Large intestine (tissue), 3 donors: ENCODE results near the gene WDR43. TPM values are rescaled to one million over a fixed set of nuclear protein-coding genes. Genes with fewer than 3 reads are reported as not detected.

Experiments used
- DNase-seq, 2 donors: peaks; one replicate each; pipeline versions ENCODE4 v3.0.0 to v3.0.0-alpha.2; 2013
- H3K27ac ChIP-seq: one replicate; pipeline ENCODE4 v1.5.1; 2013; ENCODE audit warnings: low read length
- H3K27me3 ChIP-seq: 2 replicates; pipeline ENCODE4 v1.6.1; 2013; ENCODE audit warnings: low read length; ENCODE audit not compliant: control insufficient read depth, insufficient read depth
- H3K36me3 ChIP-seq: 2 replicates; pipeline ENCODE4 v1.6.1; 2013; ENCODE audit warnings: low read length; ENCODE audit not compliant: control insufficient read depth, insufficient read depth
- H3K4me1 ChIP-seq: one replicate; pipeline ENCODE4 v1.6.1; 2013; ENCODE audit warnings: low read length; ENCODE audit not compliant: control insufficient read depth, insufficient read depth
- H3K4me3 ChIP-seq: one replicate; pipeline ENCODE4 v1.5.1; 2013; ENCODE audit warnings: low read length
- H3K9me3 ChIP-seq: one replicate; pipeline ENCODE4 v1.6.1; 2013; ENCODE audit warnings: mild to moderate bottlenecking, low read depth, low read length, moderate library complexity; ENCODE audit not compliant: control insufficient read depth
- WGBS: methylation state at CpG from one replicate; pipeline ENCODE4 v1.1.5; 2013; ENCODE audit warnings: low lambda C conversion rate; ENCODE audit not compliant: insufficient coverage; 5-methylcytosine and 5-hydroxymethylcytosine counted together
- polyA plus RNA-seq: library from polyadenylated mRNA; unstranded; fragments of 120-200 nt; gene quantifications from one replicate; pipeline ENCODE4 v1.2.1, GENCODE V29; 2013

The WDR43 gene
- polyA plus RNA-seq, 1 donor: 34.7 TPM

DNA sequence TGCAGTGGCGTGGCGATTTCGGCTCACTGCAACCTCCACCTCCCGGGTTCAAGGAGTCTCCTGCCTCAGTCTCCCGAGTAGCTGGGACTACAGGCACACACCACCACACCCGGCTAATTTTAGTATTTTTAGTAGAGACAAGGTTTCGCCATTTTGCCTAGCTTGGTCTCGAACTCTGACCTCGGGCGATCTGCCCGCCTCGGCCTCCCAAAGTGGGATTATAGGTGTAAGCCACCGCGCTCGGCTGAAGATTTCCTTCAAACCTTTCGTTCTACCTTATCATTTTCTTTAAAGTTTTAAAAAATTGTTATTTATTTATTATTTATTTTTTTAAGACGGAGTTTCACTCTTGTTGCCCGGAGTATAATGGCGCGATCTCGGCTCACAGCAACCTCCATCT lies 979 bp upstream of the WDR43 start:
- Histone ChIP-seq H3K4me3 (no peak overlapping the region), H3K4me1 (peaks cover 6% of the 10 kb centered on the region), H3K9me3 (no peaks in the 10 kb centered on the region), H3K36me3 (no peaks in the 10 kb centered on the region), H3K27me3 (peaks cover 4% of the 10 kb centered on the region), H3K27ac (no peak overlapping the region)
- 100% methylated on average over 1 of the region's 21 CpGs for WGBS
- no peak for DNase-seq

DNA sequence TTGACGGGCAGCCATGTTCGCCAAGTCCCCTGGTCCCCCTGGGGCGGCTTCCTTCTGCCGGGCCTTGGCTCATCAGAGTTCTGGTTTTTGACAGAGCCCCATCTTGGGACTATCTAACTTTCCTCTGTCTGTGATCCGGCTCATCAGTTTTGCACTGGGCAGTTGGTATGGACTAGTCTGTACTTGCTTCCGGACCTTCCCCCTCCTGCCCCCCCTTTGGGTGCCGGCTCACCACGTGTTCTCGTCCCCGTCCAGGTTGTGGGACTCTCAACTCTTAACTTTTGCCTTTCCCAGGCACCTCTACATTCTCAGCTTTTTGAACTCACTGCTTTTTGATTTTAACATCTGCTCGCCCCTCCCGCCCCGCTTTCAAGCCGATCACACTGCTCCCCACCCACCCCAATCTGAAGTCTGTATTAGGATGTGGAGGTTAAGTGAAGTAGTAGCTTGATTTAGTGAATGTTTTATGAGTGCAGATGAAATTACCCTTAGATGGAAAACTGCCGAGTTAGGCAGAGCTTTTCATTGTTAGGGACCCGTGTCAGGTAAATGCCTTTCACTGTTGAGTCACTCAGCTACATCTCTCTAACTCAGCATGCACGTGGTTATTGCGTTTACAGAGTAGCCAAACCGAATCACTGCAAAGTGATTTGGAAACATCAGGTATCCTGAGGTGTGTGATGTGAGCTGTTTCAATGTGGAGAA lies 874 bp downstream of the WDR43 start:
- Histone ChIP-seq H3K4me1 (peaks cover 6% of the 10 kb centered on the region), H3K36me3 (no peaks in the 10 kb centered on the region), H3K27ac (peak overlapping the region; percentile 3), H3K27me3 (no peaks in the 10 kb centered on the region), H3K4me3 (peak overlapping the region; percentile 92), H3K9me3 (no peaks in the 10 kb centered on the region)
- WGBS: 0% methylated on average over 1 of the region's 19 CpGs
- peak; percentile 11 to 52 for DNase-seq

DNA sequence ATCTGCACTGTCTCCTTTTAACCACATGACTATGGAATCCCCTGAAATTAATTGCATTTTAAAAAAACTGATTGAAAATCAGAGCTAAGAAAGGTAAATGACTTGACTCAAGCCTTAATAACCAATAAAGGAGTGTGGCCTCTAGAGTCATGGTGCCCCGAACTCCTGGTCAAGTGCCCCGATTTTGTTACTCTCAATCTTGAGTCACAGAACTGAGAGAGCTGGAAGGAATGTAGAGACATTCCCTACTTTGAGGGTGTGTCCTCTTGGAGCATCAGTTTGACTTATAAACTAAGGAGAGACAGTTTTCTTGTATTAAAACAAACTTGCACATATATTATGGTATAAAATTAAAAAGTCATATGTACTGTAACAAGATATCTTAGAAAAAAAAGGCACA lies 2.4 kb downstream of the WDR43 start:
- Histone ChIP-seq H3K9me3 (no peaks in the 10 kb centered on the region), H3K27ac (no peak overlapping the region), H3K27me3 (no peaks in the 10 kb centered on the region), H3K4me3 (no peak overlapping the region), H3K4me1 (peaks cover 6% of the 10 kb centered on the region), H3K36me3 (no peaks in the 10 kb centered on the region)
- no CpG with 5 or more reads among the region's 2 CpGs for WGBS
- no peak for DNase-seq

DNA sequence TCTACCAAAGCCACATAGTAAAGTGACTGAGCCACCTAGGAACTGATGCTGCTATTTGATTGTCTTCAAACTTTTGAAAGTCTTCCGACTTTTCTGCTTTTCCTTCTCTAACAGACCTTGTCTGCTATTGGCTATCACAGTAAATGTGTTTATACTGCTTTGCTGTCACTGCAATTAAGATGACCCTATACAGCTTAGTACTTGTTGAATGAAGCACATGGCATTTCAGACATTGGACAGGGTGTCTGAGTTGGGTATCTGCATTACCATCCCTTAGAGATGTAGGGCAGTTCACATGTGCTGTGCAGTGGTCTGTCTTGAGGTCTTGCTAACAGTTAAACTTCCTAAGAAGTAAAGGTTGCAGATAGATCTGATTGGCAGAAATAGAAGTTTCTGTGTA lies 3.6 kb downstream of the WDR43 start:
- Histone ChIP-seq H3K4me1 (peaks cover 6% of the 10 kb centered on the region), H3K27me3 (no peaks in the 10 kb centered on the region), H3K36me3 (peaks cover 7% of the 10 kb centered on the region), H3K4me3 (no peak overlapping the region), H3K9me3 (no peaks in the 10 kb centered on the region), H3K27ac (no peak overlapping the region)
- no peak for DNase-seq
- WGBS: no CpG with 5 or more reads among the region's 1 CpG

DNA sequence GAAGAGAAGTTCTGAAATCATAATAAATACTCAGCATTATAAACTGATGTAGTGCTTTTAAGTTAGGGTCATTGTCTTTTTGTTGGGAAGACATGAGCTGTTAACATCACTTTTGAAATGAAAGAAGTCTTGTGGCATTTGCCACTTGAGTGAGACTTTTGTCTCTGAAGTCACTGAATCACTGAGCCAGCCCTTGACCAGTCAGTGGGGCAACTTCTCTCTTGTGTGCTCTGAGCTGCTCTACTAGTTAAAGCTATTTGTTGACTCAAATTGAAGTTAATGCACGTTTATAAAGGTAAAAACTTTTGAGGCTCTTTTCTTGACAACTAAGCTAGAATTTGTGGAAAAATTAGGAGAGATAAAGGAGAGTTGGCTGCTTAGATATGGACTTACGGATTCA lies 6.7 kb downstream of the WDR43 start:
- Histone ChIP-seq H3K4me1 (peaks cover 2% of the 10 kb centered on the region), H3K27me3 (no peaks in the 10 kb centered on the region), H3K9me3 (no peaks in the 10 kb centered on the region), H3K36me3 (peaks cover 16% of the 10 kb centered on the region), H3K4me3 (no peak overlapping the region), H3K27ac (no peak overlapping the region)
- DNase-seq: no peak
- 43% methylated on average over 1 of the region's 2 CpGs for WGBS

DNA sequence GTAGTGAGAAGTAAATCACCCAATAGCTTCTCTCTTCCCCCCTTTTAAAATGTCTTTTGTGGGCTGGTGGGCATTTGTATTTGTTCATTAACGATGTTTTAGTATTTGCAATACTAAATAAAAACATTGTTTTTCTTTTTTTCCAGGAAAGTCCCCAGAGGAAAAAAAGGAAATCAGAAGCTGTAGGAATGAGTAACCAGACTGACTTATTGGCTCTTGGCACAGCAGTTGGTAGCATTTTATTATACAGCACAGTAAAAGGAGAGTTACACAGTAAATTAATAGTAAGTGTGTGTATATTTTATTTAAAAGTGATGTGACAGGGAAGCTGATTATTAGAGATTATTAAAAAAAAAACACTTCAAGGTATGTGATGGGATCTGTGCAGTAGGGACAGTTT lies 7.4 kb downstream of the WDR43 start:
- Histone ChIP-seq H3K4me3 (no peak overlapping the region), H3K4me1 (no peaks in the 10 kb centered on the region), H3K9me3 (no peaks in the 10 kb centered on the region), H3K27ac (no peak overlapping the region), H3K36me3 (peaks cover 21% of the 10 kb centered on the region), H3K27me3 (no peaks in the 10 kb centered on the region)
- 75% methylated on average over 1 of the region's 1 CpG for WGBS
- no peak for DNase-seq

DNA sequence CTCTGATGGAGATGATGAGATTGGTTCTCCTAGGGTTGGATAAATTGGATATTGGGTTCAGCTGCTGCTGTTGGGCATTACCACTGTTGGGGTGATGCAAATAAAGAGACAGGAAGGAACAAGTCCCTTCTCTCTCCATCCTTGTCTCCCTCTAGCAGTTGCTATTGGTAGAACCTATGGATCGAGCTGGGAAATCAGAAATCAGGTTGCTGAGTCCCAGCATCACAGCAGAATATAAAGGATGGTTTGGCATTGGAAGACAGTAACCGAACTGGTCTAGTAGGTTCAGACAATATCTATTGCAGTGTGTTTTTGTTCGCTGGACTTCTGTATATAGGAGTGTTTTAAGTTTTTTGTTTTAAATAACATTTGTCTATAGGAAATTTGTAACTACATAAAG lies 8.1 kb downstream of the WDR43 start:
- H3K27ac ChIP-seq: no peak overlapping the region
- WGBS: 66% methylated on average over 2 of the region's 3 CpGs
- no peak overlapping the region for H3K4me3 ChIP-seq
- H3K4me1 ChIP-seq: no peaks in the 10 kb centered on the region
- H3K27me3 ChIP-seq: no peaks in the 10 kb centered on the region
- H3K36me3 ChIP-seq: peaks cover 24% of the 10 kb centered on the region
- DNase-seq: no peak
- H3K9me3 ChIP-seq: no peaks in the 10 kb centered on the region

DNA sequence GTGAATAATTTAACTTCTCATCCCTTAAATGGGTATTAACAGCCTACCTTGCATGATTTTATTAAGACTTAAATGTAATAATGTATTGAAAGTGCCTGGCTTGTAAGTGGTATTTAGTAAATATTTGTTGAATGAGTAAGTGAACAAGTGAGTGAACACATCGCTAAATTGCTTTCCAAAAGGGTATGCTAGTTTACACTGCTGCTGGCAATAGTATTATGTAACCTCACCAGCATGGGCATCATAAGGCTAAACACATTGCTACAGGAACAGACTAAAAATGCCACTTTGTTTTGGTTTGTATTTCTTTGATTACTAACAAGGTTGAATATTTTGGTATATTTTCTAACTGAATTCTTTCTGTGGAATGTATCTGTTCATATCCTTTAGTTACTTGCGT lies 9.8 kb downstream of the WDR43 start:
- Histone ChIP-seq H3K27me3 (no peaks in the 10 kb centered on the region), H3K4me1 (no peaks in the 10 kb centered on the region), H3K4me3 (no peak overlapping the region), H3K36me3 (peaks cover 37% of the 10 kb centered on the region), H3K9me3 (no peaks in the 10 kb centered on the region), H3K27ac (no peak overlapping the region)
- DNase-seq: no peak
- WGBS: 89% methylated on average over 1 of the region's 2 CpGs

DNA sequence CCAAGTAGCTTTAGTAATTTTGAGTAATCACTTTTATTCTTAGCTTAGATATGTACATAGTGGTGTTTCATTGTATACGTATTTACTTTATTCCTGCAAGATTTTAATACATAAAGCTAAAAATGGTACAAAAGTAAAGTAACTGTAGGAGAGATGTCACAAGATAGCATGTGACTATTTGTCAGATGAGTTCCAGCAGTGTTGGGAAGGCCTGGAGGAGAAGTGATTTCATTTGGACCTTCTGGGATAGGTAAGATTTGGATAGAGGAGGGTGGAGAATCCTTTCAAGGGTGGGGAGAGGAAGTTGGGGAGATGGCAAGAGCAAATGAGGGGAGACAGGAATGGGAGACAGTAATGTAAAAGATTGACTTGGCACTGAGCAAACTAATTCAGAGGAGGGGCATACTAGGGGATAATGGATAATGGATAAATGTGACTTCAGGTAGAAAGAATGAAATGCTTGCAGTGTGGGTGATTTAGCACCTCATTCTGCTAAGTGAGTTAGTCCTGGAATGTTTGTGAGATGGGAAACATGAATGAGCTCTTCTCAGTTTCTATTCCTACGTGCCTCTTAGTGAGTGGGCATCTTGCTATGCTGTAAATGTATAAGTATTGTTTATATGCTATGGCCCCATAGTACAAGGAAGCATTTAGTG lies 10.5 kb downstream of the WDR43 start:
- Histone ChIP-seq H3K36me3 (peaks cover 44% of the 10 kb centered on the region), H3K4me3 (no peak overlapping the region), H3K27me3 (no peaks in the 10 kb centered on the region), H3K4me1 (no peaks in the 10 kb centered on the region), H3K9me3 (no peaks in the 10 kb centered on the region), H3K27ac (no peak overlapping the region)
- WGBS: 0% methylated on average over 1 of the region's 2 CpGs
- DNase-seq: no peak

DNA sequence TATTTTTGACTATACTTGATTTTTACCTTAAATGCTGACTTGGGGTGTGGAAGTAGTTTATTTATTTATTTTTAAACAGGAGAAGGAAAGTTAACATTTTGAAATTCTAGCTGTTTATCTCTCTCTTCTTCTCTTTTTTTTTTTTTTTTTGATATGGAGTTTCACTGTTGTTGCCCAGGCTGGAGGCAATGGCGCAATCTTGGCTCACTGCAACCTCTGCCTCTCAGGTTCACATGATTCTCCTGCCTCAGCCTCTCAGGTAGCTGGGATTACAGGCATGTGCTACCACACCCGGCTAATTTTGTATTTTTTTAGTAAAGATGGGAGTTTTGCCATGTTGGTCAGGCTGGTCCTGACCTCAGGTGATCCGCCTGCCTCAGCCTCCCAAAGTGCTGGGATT lies 11.1 kb downstream of the WDR43 start:
- H3K4me1 ChIP-seq: no peaks in the 10 kb centered on the region

DNA sequence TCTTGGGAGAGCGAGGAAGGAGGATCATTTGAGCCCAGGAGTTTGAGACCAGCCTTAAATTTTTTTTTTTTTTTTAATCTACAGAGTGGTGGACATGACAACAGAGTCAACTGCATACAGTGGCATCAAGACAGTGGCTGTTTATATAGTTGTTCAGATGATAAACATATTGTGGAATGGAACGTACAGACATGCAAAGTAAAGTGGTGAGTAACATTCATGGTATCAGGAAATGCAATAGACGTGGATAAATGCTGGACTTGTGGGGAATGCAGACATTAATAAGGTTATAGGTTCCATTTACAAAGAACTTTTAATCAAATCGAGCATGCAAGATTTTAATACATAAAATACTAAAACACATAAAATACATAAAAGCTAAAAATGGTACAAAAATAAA lies 11.9 kb downstream of the WDR43 start:
- Histone ChIP-seq H3K27ac (no peak overlapping the region), H3K36me3 (peaks cover 46% of the 10 kb centered on the region), H3K4me1 (no peaks in the 10 kb centered on the region), H3K27me3 (no peaks in the 10 kb centered on the region), H3K4me3 (no peak overlapping the region), H3K9me3 (no peaks in the 10 kb centered on the region)
- WGBS: 100% methylated on average over 2 of the region's 4 CpGs
- no peak for DNase-seq

More for the DNA sequence above, 11.1 kb downstream of the WDR43 start:
- WGBS: no CpG with 5 or more reads among the region's 3 CpGs
- Histone ChIP-seq H3K27me3 (no peaks in the 10 kb centered on the region), H3K9me3 (no peaks in the 10 kb centered on the region), H3K4me3 (no peak overlapping the region), H3K36me3 (peaks cover 46% of the 10 kb centered on the region), H3K27ac (no peak overlapping the region)
- no peak for DNase-seq
